CD1c-positive myeloid dendritic cell (primary cell): Measurements from ENCODE around the gene ZNF90.
A peak's percentile ranks its signal among the peaks of the same experiment; 100 is the strongest.
"Not testable (repeated sequence)": the region's sequence is repeated elsewhere in the genome, so short reads cannot be mapped to it uniquely, and the experiment has no call there.

Experiments used
- DNase-seq: peaks from one replicate; pipeline ENCODE4 v3.0.0-alpha.2; 2016; ENCODE audit errors: extremely low spot score

The ZNF90 gene

GRCh38 chr19:20103091-20103740, 25.4 kb downstream of the ZNF90 start:
- DNase-seq = no peak

GRCh38 chr19:20107301-20107700, 29.5 kb downstream of the ZNF90 start:
- DNase-seq = no peak

- not testable (repeated sequence) for DNase-seq
These were observed 40.5 kb downstream of the ZNF90 start for GRCh38 chr19:20118064-20118839.

GRCh38 chr19:20124879-20125278, 47.1 kb downstream of the ZNF90 start:
- no peak for DNase-seq

GRCh38 chr19:20132933-20133332, 55.1 kb downstream of the ZNF90 start:
- not testable (repeated sequence) for DNase-seq

GRCh38 chr19:20137714-20138113, 59.9 kb downstream of the ZNF90 start:
- not testable (repeated sequence) for DNase-seq

GRCh38 chr19:20151617-20152145, 73.9 kb downstream of the ZNF90 start:
- no peak for DNase-seq

- DNase-seq = not testable (repeated sequence)
These were observed 74.7 kb downstream of the ZNF90 start for GRCh38 chr19:20152506-20152905.

- DNase-seq = no peak
These were observed 75.5 kb downstream of the ZNF90 start for GRCh38 chr19:20153281-20153680.

GRCh38 chr19:20154636-20155035, 76.8 kb downstream of the ZNF90 start:
- DNase-seq = no peak

- no peak for DNase-seq
These were observed 85.0 kb downstream of the ZNF90 start for GRCh38 chr19:20162821-20163220.

- no peak for DNase-seq
These were observed 86.7 kb downstream of the ZNF90 start for GRCh38 chr19:20164456-20164855.

- DNase-seq = no peak
These were observed 88.3 kb downstream of the ZNF90 start for GRCh38 chr19:20165971-20166592.

- peak; percentile 96 for DNase-seq
These were observed 89.3 kb downstream of the ZNF90 start, which contains the start of gene ZNF486 for GRCh38 chr19:20167020-20167644. Gene ZNF486 (plus strand): TSS chr19:20167214. CDS start chr19:20167331, 117 bp downstream.

- no peak for DNase-seq
These were observed 89.9 kb downstream of the ZNF90 start for GRCh38 chr19:20167651-20168122.
